Neural cell (in vitro differentiated cells): ENCODE results near the gene SPTLC2.

Experiments used
- CTCF ChIP-seq: fragments of 450-650 bp; IDR thresholded peaks from 2 replicates; pipeline ENCODE4 v1.5.1; 2014; ENCODE audit warnings: antibody characterized with exemption, mild to moderate bottlenecking, moderate library complexity; ENCODE audit not compliant: poor library complexity, severe bottlenecking
- EP300 ChIP-seq: fragments of 450-650 bp; conservative IDR thresholded peaks from 2 replicates; pipeline ENCODE4 v1.6.1; 2014; ENCODE audit warnings: antibody characterized with exemption, mild to moderate bottlenecking, moderate library complexity; ENCODE audit not compliant: poor library complexity, severe bottlenecking
- EZH2 ChIP-seq: fragments of 200-600, 300-800 bp; shearing (Covaris generic), sonication (generic); IDR thresholded peaks from 2 replicates; pipeline ENCODE4 v1.6.1; 2014; ENCODE audit warnings: antibody characterized with exemption, low read length, borderline replicate concordance, mild to moderate bottlenecking; ENCODE audit not compliant: insufficient read depth, poor library complexity, severe bottlenecking
- RAD21 ChIP-seq: fragments of 450-650 bp; conservative IDR thresholded peaks from 2 replicates; pipeline ENCODE4 v1.6.1; 2014; ENCODE audit warnings: antibody characterized with exemption, mild to moderate bottlenecking, moderate library complexity
- REST ChIP-seq: IDR thresholded peaks from 2 replicates; pipeline ENCODE4 v1.6.1; 2012; ENCODE audit warnings: borderline replicate concordance
- TAF1 ChIP-seq: IDR thresholded peaks from 2 replicates; pipeline ENCODE4 v1.6.1; 2012; ENCODE audit warnings: low read depth

DNA sequence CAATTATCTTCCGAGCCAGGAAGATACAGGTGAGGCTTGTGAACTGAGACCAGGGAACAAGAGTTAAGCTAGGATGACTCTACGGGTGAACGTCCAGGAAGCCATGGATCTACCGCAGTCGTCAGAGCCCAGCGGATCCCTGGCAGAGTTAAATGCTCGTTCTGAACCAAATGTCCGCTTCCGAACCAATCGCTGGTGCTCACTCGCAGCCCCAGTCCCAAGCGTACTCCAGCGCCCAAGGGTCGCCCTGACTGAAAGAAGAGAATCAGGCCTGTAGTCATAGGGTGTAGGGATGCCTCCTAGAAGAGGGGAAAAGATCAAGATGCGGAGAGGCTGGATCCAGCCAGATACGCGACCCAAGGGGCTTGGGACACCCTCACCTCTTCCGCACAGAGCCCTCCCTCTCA is 159.3 kb downstream of the SPTLC2 start:
- TF ChIP-seq EP300: no peak
- no peak for TF ChIP-seq CTCF
- no peak for TF ChIP-seq RAD21
- TF ChIP-seq TAF1: no peak
- TF ChIP-seq REST: no peak
- TF ChIP-seq EZH2: no peak
